ENCODE measurements around the gene FCHSD2.

DNA sequence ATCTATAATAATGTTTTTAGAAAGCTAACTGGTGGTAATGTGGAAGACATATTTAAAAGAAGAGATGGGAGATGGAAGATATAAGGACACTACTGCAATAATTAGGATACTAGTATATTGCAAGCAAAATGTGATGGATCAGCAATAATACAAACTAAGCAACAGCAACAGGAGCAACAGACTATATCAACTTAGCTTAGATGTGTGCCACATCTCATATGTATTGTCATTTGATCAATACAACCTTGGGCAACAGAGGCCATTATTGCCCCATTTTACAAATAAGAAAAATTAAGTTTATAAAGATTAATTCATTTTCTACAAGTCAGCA is 4.2 kb downstream of the FCHSD2 start:
- TF ChIP-seq, protein P1, sequence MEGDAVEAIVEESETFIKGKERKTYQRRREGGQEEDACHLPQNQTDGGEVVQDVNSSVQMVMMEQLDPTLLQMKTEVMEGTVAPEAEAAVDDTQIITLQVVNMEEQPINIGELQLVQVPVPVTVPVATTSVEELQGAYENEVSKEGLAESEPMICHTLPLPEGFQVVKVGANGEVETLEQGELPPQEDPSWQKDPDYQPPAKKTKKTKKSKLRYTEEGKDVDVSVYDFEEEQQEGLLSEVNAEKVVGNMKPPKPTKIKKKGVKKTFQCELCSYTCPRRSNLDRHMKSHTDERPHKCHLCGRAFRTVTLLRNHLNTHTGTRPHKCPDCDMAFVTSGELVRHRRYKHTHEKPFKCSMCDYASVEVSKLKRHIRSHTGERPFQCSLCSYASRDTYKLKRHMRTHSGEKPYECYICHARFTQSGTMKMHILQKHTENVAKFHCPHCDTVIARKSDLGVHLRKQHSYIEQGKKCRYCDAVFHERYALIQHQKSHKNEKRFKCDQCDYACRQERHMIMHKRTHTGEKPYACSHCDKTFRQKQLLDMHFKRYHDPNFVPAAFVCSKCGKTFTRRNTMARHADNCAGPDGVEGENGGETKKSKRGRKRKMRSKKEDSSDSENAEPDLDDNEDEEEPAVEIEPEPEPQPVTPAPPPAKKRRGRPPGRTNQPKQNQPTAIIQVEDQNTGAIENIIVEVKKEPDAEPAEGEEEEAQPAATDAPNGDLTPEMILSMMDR (tag by site-specific recombination; IDR thresholded peaks at IDR 0.05), result no peak
- TF ChIP-seq ZNF571 (tag by site-specific recombination; IDR thresholded peaks at IDR 0.05), result no peak
- no peak for TF ChIP-seq ZNF416 (tag by site-specific recombination; IDR thresholded peaks at IDR 0.05)
- no peak for TF ChIP-seq KLF16 (tag by site-specific recombination; IDR thresholded peaks at IDR 0.05)
- TF ChIP-seq, protein P2, sequence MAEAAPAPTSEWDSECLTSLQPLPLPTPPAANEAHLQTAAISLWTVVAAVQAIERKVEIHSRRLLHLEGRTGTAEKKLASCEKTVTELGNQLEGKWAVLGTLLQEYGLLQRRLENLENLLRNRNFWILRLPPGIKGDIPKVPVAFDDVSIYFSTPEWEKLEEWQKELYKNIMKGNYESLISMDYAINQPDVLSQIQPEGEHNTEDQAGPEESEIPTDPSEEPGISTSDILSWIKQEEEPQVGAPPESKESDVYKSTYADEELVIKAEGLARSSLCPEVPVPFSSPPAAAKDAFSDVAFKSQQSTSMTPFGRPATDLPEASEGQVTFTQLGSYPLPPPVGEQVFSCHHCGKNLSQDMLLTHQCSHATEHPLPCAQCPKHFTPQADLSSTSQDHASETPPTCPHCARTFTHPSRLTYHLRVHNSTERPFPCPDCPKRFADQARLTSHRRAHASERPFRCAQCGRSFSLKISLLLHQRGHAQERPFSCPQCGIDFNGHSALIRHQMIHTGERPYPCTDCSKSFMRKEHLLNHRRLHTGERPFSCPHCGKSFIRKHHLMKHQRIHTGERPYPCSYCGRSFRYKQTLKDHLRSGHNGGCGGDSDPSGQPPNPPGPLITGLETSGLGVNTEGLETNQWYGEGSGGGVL (tag by site-specific recombination; IDR thresholded peaks at IDR 0.05), result no peak
- TF ChIP-seq GLI2 (tag by site-specific recombination; IDR thresholded peaks at IDR 0.05; ENCODE audit: borderline replicate concordance, low read depth), result no peak
- no peak for TF ChIP-seq ZBTB21 (tag by site-specific recombination; IDR thresholded peaks at IDR 0.05)
- TF ChIP-seq ZNF2 (tag by site-specific recombination; IDR thresholded peaks at IDR 0.05), result no peak
- no peak for TF ChIP-seq ZNF391 (tag by site-specific recombination; IDR thresholded peaks at IDR 0.05; ENCODE audit: borderline replicate concordance, low read depth)
- TF ChIP-seq ZNF510 (tag by site-specific recombination; IDR thresholded peaks at IDR 0.05; ENCODE audit: insufficient replicate concordance), result no peak

Data from HEK293 (cell line).